ENCODE measurements around the gene LSM12. TPM values are rescaled to one million over a fixed set of nuclear protein-coding genes. Genes with fewer than 3 reads are reported as not detected.

Gene LSM12
- total and polyA plus RNA-seq, 8 donors, result 31.3 to 53.2 (median 37.2) TPM

DNA sequence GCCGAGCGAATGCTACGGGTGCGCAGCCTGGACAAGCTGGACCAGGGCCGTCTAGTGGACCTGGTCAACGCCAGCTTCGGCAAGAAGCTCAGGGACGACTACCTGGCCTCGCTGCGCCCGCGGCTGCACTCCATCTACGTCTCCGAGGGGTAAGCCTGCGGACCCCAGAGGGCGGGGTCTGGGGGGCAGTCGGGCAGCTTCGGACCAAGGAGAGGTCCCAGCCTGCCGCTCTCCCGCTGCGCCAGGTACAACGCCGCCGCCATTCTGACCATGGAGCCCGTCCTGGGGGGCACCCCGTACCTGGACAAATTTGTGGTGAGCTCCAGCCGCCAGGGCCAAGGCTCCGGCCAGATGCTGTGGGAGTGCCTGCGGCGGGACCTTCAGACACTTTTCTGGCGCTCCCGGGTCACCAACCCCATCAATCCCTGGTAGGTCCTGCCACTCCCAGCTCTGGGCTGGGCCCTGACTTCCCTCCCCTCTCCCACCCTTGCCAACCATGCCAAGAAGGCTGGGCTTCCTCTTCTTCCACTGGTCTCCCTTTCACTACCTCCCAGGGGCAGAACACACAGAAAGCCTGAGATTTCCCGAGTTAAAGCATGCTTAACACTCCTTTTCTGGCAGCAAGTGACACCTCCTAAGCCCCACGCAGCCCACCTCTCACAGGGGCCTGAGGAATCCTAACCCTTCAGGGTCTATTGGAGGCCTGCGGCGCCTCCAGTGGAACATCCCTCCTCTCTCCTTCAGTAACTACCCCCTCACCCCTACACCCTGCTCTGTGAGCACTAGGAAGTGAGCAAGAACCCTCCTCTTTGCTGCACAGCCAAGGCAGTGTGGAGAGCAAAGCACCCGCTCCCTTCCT, 58.9 kb downstream of the LSM12 start:
- TF ChIP-seq, protein P1, sequence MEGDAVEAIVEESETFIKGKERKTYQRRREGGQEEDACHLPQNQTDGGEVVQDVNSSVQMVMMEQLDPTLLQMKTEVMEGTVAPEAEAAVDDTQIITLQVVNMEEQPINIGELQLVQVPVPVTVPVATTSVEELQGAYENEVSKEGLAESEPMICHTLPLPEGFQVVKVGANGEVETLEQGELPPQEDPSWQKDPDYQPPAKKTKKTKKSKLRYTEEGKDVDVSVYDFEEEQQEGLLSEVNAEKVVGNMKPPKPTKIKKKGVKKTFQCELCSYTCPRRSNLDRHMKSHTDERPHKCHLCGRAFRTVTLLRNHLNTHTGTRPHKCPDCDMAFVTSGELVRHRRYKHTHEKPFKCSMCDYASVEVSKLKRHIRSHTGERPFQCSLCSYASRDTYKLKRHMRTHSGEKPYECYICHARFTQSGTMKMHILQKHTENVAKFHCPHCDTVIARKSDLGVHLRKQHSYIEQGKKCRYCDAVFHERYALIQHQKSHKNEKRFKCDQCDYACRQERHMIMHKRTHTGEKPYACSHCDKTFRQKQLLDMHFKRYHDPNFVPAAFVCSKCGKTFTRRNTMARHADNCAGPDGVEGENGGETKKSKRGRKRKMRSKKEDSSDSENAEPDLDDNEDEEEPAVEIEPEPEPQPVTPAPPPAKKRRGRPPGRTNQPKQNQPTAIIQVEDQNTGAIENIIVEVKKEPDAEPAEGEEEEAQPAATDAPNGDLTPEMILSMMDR (IDR thresholded peaks at IDR 0.05), result peak in 1 of 2 donors; percentile 18
- intact Hi-C loops (cut with DNase I), result no loop called here
- ATAC-seq, result no peak
- H3K4me3 ChIP-seq, result peak overlapping the region; percentile 52 to 67
- H3K4me1 ChIP-seq, result peaks cover 29 to 40% of the 10 kb centered on the region in 2 donors
- H3K27me3 ChIP-seq, result peaks cover 22 to 52% of the 10 kb centered on the region in 2 donors
- H3K27ac ChIP-seq, result peak overlapping the region; percentile 56 to 70
- no peaks in the 10 kb centered on the region for H3K9me3 ChIP-seq
- DNase-seq, result peak in 2 of 4 donors; percentile 40 to 85
- peaks cover 0 to 23% of the 10 kb centered on the region in 2 donors for H3K36me3 ChIP-seq

DNA sequence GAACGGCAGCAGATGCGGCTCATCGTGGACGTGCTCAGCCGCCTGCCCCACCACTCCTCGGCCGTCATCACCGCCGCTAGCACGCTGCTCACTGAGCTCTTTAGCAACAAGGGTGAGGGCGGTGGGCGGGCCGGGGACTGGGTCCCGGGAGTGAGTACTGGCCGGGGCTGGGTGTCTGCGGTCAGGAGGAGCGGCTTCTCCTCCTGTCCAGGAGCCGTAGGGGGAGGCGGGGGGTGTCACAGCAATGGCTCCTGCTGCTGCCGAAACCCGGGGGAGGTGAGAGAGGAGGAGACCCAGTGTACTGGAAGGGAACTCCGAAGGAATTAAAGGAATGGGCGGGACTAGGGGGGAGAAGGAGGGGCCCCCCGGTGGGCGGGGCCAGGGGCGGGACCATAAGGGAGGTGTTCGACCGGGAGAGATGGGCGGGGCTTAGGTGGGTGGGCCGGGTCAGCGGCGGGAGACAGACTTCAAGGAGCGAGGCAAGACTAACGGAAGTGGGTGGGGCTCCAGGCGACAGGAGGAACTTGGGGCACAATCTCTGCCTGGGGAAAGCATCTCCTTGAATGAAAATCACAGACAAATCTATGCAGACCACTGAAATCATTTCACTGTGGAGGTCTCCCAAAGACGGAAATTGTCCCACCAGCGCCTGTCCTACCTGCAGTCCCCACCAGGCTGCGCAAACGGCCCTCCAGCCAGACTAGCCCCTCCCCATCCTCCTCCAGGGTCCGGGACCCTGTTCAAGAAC, 59.7 kb downstream of the LSM12 start:
- no peaks in the 10 kb centered on the region for H3K9me3 ChIP-seq
- H3K4me3 ChIP-seq, result peak overlapping the region; percentile 52 to 67
- H3K36me3 ChIP-seq, result peaks cover 0 to 22% of the 10 kb centered on the region in 2 donors
- DNase-seq, result peak; percentile 91 to 100 (median 98)
- peak overlapping the region; percentile 56 to 70 for H3K27ac ChIP-seq
- peak; percentile 89 for ATAC-seq
- intact Hi-C loops (cut with DNase I), result no loop called here
- TF ChIP-seq, protein P1 (IDR thresholded peaks at IDR 0.05), result peak; percentile 24 to 36
- peaks cover 22 to 57% of the 10 kb centered on the region in 2 donors for H3K27me3 ChIP-seq
- H3K4me1 ChIP-seq, result peaks cover 29 to 40% of the 10 kb centered on the region in 2 donors

DNA sequence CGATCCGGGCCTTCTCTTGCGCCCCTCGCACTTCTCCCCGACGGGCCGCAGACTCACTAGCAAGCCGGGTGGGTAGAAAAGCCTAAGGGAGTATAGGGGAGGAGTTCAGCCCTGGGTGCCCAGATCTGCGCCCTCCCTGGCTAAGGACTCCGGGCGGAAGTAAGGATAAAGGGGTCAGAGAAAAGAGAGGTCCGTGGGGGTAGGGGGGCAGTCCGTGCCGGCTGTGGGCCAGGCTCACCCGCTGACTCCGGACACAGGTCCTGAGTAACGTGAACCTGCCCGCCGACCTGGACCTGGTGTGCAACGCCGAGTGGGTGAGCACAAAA, 60.2 kb downstream of the LSM12 start:
- ATAC-seq, result no peak
- H3K4me3 ChIP-seq, result peak overlapping the region; percentile 32 to 67
- peaks cover 22 to 57% of the 10 kb centered on the region in 2 donors for H3K27me3 ChIP-seq
- H3K27ac ChIP-seq, result peak overlapping the region; percentile 56 to 70
- DNase-seq, result no peak
- no peaks in the 10 kb centered on the region for H3K9me3 ChIP-seq
- TF ChIP-seq, protein P1 (IDR thresholded peaks at IDR 0.05), result no peak
- H3K4me1 ChIP-seq, result peaks cover 29 to 40% of the 10 kb centered on the region in 2 donors
- H3K36me3 ChIP-seq, result peaks cover 0 to 16% of the 10 kb centered on the region in 2 donors
- intact Hi-C loops (cut with DNase I), result no loop called here

DNA sequence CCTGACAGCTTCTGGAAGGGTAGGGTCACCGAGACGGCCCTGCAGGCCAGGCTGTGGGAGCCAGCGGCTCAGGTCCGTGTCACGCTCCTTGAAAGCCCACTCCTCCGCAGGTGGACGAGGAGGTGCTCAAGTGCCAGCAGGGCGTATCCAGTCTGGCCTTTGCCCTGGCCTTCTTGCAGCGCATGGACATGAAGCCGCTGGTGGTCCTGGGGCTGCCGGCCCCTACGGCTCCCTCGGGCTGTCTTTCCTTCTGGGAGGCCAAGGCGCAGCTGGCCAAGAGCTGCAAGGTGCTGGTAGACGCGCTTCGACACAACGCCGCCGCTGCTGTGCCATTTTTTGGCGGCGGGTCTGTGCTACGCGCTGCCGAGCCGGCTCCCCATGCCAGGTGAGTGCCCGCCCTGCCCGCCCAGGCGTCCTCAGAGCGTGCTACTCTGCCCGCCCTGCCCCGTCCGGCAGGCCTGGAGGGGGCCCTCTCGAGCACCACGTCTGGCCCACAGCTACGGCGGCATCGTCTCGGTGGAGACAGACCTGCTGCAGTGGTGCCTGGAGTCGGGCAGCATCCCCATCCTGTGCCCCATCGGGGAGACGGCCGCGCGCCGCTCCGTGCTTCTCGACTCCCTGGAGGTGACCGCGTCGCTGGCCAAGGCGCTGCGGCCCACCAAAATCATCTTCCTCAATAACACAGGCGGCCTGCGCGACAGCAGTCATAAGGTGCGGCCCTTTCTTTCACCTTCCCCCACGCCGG, 60.8 kb downstream of the LSM12 start:
- intact Hi-C loops (cut with DNase I), result no loop called here
- peaks cover 26 to 40% of the 10 kb centered on the region in 2 donors for H3K4me1 ChIP-seq
- ATAC-seq (peak; percentile 70), DNase-seq (peak in 2 of 4 donors; percentile 58 to 88)
- peaks cover 22 to 57% of the 10 kb centered on the region in 2 donors for H3K27me3 ChIP-seq
- H3K4me3 ChIP-seq, result peak overlapping the region; percentile 32 to 67
- H3K9me3 ChIP-seq, result no peaks in the 10 kb centered on the region
- H3K27ac ChIP-seq, result peak overlapping the region; percentile 62 to 70
- TF ChIP-seq, protein P1 (IDR thresholded peaks at IDR 0.05), result no peak
- peaks cover 0 to 12% of the 10 kb centered on the region in 2 donors for H3K36me3 ChIP-seq

All from left lung (tissue), 10 donors.